ENCODE results near the gene PDE4D.

DNA sequence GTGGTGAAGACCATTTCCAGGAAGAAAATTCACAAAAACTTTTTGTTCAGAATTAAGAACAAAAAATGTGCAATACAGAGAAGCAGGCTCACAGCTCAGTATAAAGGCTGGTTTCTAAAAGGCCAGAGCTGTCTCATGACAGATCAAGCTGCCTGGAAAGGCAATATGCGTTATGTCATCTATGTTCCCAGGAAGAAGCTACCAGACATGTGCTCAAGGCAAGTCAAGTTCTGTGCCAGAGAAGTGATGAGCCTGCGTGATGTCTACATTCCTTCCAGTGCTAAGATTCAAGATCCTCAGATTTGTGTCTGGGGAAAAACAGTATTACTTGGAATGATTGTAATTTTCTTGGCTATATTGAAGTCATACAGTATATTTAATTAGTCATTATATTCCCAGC lies 104.3 kb downstream of the PDE4D start:
- no peak for TF ChIP-seq CTCF (IDR thresholded peaks at IDR 0.05)
- TF ChIP-seq POLR2A (IDR thresholded peaks at IDR 0.05): no peak
- no peak for TF ChIP-seq POLR2AphosphoS5 (IDR thresholded peaks at IDR 0.05)
